B cell (primary cell): ENCODE measurements around the gene RAC3. TPM values are rescaled to one million over a fixed set of nuclear protein-coding genes. Genes with fewer than 3 reads are reported as not detected.

Source experiments
- ATAC-seq: fragments of 200-7000 bp; cut with Tn5 transposase; one replicate; pipeline ENCODE4 v1.10.0; 2021; ENCODE audit warnings: low read depth, mild to moderate bottlenecking, moderate number of reproducible peaks, moderate library complexity
- CTCF ChIA-PET: fragments of 350-600 bp; sonication (Branson Sonifier 250); formaldehyde crosslinking; loops from one replicate; lab custom pipeline; 2021; ENCODE audit warnings: antibody characterized with exemption, inconsistent platforms; lab: Charles Lee
- POLR2A ChIA-PET: fragments of 350-600 bp; sonication (Branson Sonifier 250); formaldehyde crosslinking; loops from one replicate; lab custom pipeline; 2021; ENCODE audit warnings: antibody characterized with exemption; lab: Charles Lee
- DNase-seq: peaks from one replicate; pipeline ENCODE4 v3.0.0; 2013
- H2AFZ ChIP-seq: 2 replicates; pipeline ENCODE4 v1.6.1; 2012; ENCODE audit warnings: mild to moderate bottlenecking, low read depth, low read length; ENCODE audit not compliant: insufficient read depth, poor library complexity, severe bottlenecking
- H3K27ac ChIP-seq, 2 donors: 1 replicate in 1 of 2; 2 replicates in 1 of 2; pipeline ENCODE4 v1.5.1; 2012 to 2013; ENCODE audit warnings: low read length in 2 of 2, mild to moderate bottlenecking in 2 of 2, moderate library complexity in 1 of 2
- H3K27me3 ChIP-seq, 4 experiments: fragments of 200-600 bp in 1 of 4; sonication (generic) in 1 of 4; replicated peaks in 1 of 4; 1 replicate in 2 of 4; 2 replicates in 2 of 4; pipeline versions ENCODE4 v1.6.1 to v1.7.0; 2013 to 2016; ENCODE audit warnings: low read length in 3 of 4, mild to moderate bottlenecking in 2 of 4, mixed read lengths in 1 of 4, moderate library complexity in 1 of 4; ENCODE audit not compliant: insufficient read depth in 4 of 4, control insufficient read depth in 3 of 4; ENCODE audit errors: control extremely low read depth in 1 of 4
- H3K36me3 ChIP-seq, 2 experiments: replicated peaks in 1 of 2; 1 replicate in 1 of 2; 2 replicates in 1 of 2; pipeline versions ENCODE4 v1.6.1 to v1.7.1; 2013; ENCODE audit warnings: low read length in 1 of 2; ENCODE audit not compliant: insufficient read depth in 2 of 2, control insufficient read depth in 1 of 2; ENCODE audit errors: control extremely low read depth in 1 of 2, extremely low read depth in 1 of 2
- H3K4me1 ChIP-seq, 2 donors: fragments of 200-600 bp in 1 of 2; sonication (generic) in 1 of 2; 1 replicate in 1 of 2; 2 replicates in 1 of 2; pipeline versions ENCODE4 v1.5.1 to v1.6.1; 2013 to 2017; ENCODE audit warnings: low read length in 2 of 2; ENCODE audit not compliant: control insufficient read depth in 2 of 2, insufficient read depth in 2 of 2
- H3K4me2 ChIP-seq: replicated peaks from 2 replicates; pipeline ENCODE3; 2012; ENCODE audit warnings: mild to moderate bottlenecking, low read depth, low read length; ENCODE audit not compliant: poor library complexity, severe bottlenecking
- H3K4me3 ChIP-seq, 5 experiments: fragments of 200-600 bp in 1 of 5; sonication (generic) in 1 of 5; 1 replicate in 3 of 5; 2 replicates in 2 of 5; pipeline versions ENCODE4 v1.5.1 to v1.7.0; 2011 to 2016; ENCODE audit warnings: low read length in 4 of 5, mild to moderate bottlenecking in 4 of 5, low read depth in 2 of 5, control low read depth in 1 of 5, moderate library complexity in 1 of 5; ENCODE audit not compliant: insufficient read depth in 1 of 5; ENCODE audit errors: control extremely low read depth in 1 of 5, extremely low read depth in 1 of 5
- H3K79me2 ChIP-seq: fragments of 200-600 bp; sonication (generic); one replicate; pipeline ENCODE4 v1.6.0; 2016; ENCODE audit warnings: low read length; ENCODE audit not compliant: control insufficient read depth, insufficient read depth
- H3K9ac ChIP-seq: fragments of 200-600 bp; sonication (generic); 2 replicates; pipeline ENCODE4 v1.6.1; 2017; ENCODE audit warnings: mild to moderate bottlenecking, low read length, moderate library complexity
- H3K9me3 ChIP-seq, 3 donors: one replicate each; pipeline versions ENCODE4 v1.6.1 to v1.7.1; 2013; ENCODE audit warnings: low read length in 2 of 3; ENCODE audit not compliant: control insufficient read depth in 2 of 3, insufficient read depth in 1 of 3; ENCODE audit errors: control extremely low read depth in 1 of 3
- H4K20me1 ChIP-seq: 2 replicates; pipeline ENCODE4 v1.6.0; 2012; ENCODE audit warnings: mild to moderate bottlenecking, low read length; ENCODE audit not compliant: insufficient read depth, control insufficient read depth, poor library complexity, severe bottlenecking
- H3K27ac Mint-ChIP-seq: one replicate; pipeline ENCODE4 v1.8.0; 2021; ENCODE audit warnings: mixed read lengths
- H3K27me3 Mint-ChIP-seq: one replicate; pipeline ENCODE4 v1.8.0; 2021; ENCODE audit warnings: mixed read lengths
- H3K4me1 Mint-ChIP-seq: one replicate; pipeline ENCODE4 v1.8.0; 2021; ENCODE audit warnings: mixed read lengths
- H3K4me3 Mint-ChIP-seq: one replicate; pipeline ENCODE4 v1.8.0; 2021; ENCODE audit warnings: mixed read lengths
- H3K9me3 Mint-ChIP-seq: one replicate; pipeline ENCODE4 v1.8.0; 2022; ENCODE audit warnings: mixed read lengths; ENCODE audit not compliant: insufficient read depth
- CTCF ChIP-seq: fragments of 200-600 bp; IDR thresholded peaks from one replicate; pipeline ENCODE4 v1.8.0; 2022; ENCODE audit warnings: antibody characterized with exemption, mild to moderate bottlenecking
- WGBS: methylation state at CpG from one replicate; pipeline ENCODE4 v1.1.5; 2013; ENCODE audit warnings: missing lambda C conversion rate; ENCODE audit not compliant: insufficient coverage; 5-methylcytosine and 5-hydroxymethylcytosine counted together
- intact Hi-C: fragments of 100-400 bp; cut with micrococcal nuclease; formaldehyde crosslinking; loops from one replicate; pipeline ENCODE4 v1.10.0; 2022
- polyA plus RNA-seq: library from polyadenylated mRNA; depleted of rRNA; stranded (reverse); fragments of >200 nt; gene quantifications from 2 replicates; pipeline ENCODE4 v1.2.3, GENCODE V29; 2012
- total RNA-seq, 2 donors: library from RNA; stranded (reverse); fragments of 120-200 nt in 1 of 2; gene quantifications; 1 replicate in 1 of 2; 2 replicates in 1 of 2; pipeline versions ENCODE4 v1.2.3 to v1.2.4, GENCODE V29; 2013 to 2022

The RAC3 gene
- total and polyA plus RNA-seq, 2 donors (not counting 1 experiment from before 2014, with no cell fraction given), result 0.62 to 2.0 TPM

- CTCF ChIA-PET, result no interaction called here
- 80% methylated on average over 41 of the region's 41 CpGs for WGBS
These were observed 26.7 kb upstream of the RAC3 start for GRCh38 chr17:82004517-82005455.

More at GRCh38 chr17:82004517-82005455, 26.7 kb upstream of the RAC3 start:
- Histone ChIP-seq H3K79me2 (peaks cover 3% of the 10 kb centered on the region), H3K9ac (no peak overlapping the region), H3K9me3 (no peaks in the 10 kb centered on the region), H3K36me3 (peaks cover 0 to 2% of the 10 kb centered on the region in 2 experiments), H3K27me3 (no peaks in the 10 kb centered on the region), H3K4me3 (no peak overlapping the region), H3K4me1 (no peaks in the 10 kb centered on the region), H3K27ac (no peak overlapping the region), H3K4me2 (no peak overlapping the region), H2AFZ (no peak overlapping the region), H4K20me1 (peaks cover 5% of the 10 kb centered on the region)
- no peaks in the 10 kb centered on the region for H3K4me1 Mint-ChIP-seq
- no peak overlapping the region for H3K4me3 Mint-ChIP-seq
- H3K9me3 Mint-ChIP-seq, result no peaks in the 10 kb centered on the region
- H3K27me3 Mint-ChIP-seq, result no peaks in the 10 kb centered on the region
- intact Hi-C loops, result no loop called here
- H3K27ac Mint-ChIP-seq, result no peak overlapping the region
- POLR2A ChIA-PET, result no interaction called here
- no peak for TF ChIP-seq CTCF
- DNase-seq, result no peak
- no peak for ATAC-seq
